Measurements from ENCODE around the gene YIF1B. TPM values are rescaled to one million over a fixed set of nuclear protein-coding genes. Genes with fewer than 3 reads are reported as not detected.

Gene YIF1B
- total RNA-seq, 1 experiment from 2014 or later: 143 TPM

DNA sequence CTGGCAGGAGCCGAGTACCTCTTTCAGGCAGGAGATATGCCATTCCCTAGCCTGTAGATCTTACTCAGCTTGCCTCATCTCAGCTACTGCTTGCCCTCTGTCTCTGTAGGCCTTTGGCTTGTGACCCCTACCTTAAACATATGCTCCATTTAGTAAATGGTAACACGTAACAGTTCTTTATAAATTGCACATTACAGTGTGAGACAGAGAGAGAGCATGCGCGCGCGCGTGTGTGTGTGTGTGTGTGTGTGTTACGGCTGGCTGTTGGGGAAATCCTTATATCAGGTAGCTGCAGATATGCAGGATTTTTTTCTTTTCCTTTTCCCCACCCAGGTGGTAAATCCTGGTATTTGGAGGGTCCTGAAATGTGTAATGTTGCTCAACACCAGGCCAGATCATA lies 47.2 kb downstream of the YIF1B start:
- H3K4me3 ChIP-seq (ENCODE audit: low read depth in 2 of 2, low read length in 2 of 2): peak overlapping the region; percentile 65 to 97
- H3K27ac ChIP-seq (ENCODE audit: low read length): peak overlapping the region; percentile 99
- ChIA-PET CTCF (no interaction called here), POLR2A (interaction anchor here (0.7 kb wide), 1 partner anchor 43 kb away, joined by 6 read pairs; no protein-coding TSS in a partner anchor)
- DNase-seq (ENCODE audit: low read depth, low spot score) (no peak), ATAC-seq (no peak)
- in situ Hi-C loops (cut with HindIII; ENCODE audit: low pct_unique_long_range_greater_than_20kb, low sequenced_read_pairs): no loop called here
- intact Hi-C loops (cut with micrococcal nuclease; ENCODE audit: unreplicated experiment): no loop called here
- TF ChIP-seq, protein P1, sequence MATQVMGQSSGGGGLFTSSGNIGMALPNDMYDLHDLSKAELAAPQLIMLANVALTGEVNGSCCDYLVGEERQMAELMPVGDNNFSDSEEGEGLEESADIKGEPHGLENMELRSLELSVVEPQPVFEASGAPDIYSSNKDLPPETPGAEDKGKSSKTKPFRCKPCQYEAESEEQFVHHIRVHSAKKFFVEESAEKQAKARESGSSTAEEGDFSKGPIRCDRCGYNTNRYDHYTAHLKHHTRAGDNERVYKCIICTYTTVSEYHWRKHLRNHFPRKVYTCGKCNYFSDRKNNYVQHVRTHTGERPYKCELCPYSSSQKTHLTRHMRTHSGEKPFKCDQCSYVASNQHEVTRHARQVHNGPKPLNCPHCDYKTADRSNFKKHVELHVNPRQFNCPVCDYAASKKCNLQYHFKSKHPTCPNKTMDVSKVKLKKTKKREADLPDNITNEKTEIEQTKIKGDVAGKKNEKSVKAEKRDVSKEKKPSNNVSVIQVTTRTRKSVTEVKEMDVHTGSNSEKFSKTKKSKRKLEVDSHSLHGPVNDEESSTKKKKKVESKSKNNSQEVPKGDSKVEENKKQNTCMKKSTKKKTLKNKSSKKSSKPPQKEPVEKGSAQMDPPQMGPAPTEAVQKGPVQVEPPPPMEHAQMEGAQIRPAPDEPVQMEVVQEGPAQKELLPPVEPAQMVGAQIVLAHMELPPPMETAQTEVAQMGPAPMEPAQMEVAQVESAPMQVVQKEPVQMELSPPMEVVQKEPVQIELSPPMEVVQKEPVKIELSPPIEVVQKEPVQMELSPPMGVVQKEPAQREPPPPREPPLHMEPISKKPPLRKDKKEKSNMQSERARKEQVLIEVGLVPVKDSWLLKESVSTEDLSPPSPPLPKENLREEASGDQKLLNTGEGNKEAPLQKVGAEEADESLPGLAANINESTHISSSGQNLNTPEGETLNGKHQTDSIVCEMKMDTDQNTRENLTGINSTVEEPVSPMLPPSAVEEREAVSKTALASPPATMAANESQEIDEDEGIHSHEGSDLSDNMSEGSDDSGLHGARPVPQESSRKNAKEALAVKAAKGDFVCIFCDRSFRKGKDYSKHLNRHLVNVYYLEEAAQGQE (IDR thresholded peaks at IDR 0.05; ENCODE audit: insufficient read depth in 1 of 2, low read depth in 2 of 2, low read length in 1 of 2): no peak
- peak; percentile 37; the same call in 1 of the 2 replicates for TF ChIP-seq POLR2AphosphoS5 (IDR thresholded peaks at IDR 0.05; ENCODE audit: low read depth, low read length)
- TF ChIP-seq, protein P2, sequence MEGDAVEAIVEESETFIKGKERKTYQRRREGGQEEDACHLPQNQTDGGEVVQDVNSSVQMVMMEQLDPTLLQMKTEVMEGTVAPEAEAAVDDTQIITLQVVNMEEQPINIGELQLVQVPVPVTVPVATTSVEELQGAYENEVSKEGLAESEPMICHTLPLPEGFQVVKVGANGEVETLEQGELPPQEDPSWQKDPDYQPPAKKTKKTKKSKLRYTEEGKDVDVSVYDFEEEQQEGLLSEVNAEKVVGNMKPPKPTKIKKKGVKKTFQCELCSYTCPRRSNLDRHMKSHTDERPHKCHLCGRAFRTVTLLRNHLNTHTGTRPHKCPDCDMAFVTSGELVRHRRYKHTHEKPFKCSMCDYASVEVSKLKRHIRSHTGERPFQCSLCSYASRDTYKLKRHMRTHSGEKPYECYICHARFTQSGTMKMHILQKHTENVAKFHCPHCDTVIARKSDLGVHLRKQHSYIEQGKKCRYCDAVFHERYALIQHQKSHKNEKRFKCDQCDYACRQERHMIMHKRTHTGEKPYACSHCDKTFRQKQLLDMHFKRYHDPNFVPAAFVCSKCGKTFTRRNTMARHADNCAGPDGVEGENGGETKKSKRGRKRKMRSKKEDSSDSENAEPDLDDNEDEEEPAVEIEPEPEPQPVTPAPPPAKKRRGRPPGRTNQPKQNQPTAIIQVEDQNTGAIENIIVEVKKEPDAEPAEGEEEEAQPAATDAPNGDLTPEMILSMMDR (IDR thresholded peaks at IDR 0.05): no peak
- no peak for TF ChIP-seq TCF7L2 (IDR thresholded peaks at IDR 0.05; ENCODE audit: low read depth, low read length)
- no peak for TF ChIP-seq SIN3A (IDR thresholded peaks at IDR 0.05; ENCODE audit: borderline replicate concordance, insufficient read depth, low read depth, low read length)
- BruUV-seq (replicated peaks): no TSS peak
- H3K9me3 ChIP-seq (ENCODE audit: control insufficient read depth, insufficient read depth, low read depth, low read length): no peaks in the 10 kb centered on the region
- H3K4me1 ChIP-seq (ENCODE audit: control insufficient read depth, insufficient read depth, low read length): peaks cover 69% of the 10 kb centered on the region
- H3K36me3 ChIP-seq (ENCODE audit: control insufficient read depth, insufficient read depth, low read length): no peaks in the 10 kb centered on the region
- H3K27me3 ChIP-seq (ENCODE audit: control insufficient read depth, insufficient read depth, low read length): no peaks in the 10 kb centered on the region

DNA sequence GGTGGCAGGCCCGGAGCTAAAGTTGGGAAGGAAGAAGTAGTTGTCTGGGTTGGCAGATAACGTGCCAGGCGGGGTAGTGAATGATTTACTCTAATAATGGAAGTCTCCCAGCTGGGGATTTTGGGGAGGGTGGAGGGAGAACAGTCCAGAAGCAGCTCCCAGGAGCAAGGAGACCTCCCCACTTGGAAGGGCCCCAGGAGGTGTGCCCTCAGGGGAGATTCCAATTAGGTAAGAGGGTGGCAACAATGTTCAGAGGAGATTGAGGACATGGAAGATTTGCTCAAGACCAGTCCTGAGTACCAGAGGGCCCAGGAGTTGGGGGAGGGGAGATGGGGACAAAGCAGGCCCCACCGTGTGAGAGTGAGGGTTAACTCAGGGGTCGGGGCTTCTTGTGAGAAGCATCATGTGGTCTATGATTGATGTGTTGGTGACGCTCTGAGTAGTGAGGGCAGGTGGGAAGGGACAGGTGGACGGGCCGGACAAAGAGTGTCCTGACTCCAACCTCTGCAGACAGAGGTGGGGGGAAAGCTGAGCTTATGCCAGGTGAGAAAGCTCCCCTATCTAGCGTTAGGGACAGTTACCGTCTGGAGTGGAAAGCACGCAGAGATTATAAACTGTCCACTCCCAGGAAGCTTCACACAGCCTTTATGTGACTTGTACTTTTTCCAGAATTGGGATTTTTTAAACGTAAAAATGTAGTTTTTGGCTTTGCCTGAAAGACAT lies 47.8 kb downstream of the YIF1B start:
- intact Hi-C loops (cut with micrococcal nuclease; ENCODE audit: unreplicated experiment): no loop called here
- CTCF ChIA-PET: no interaction called here
- BruUV-seq (replicated peaks): no TSS peak
- TF ChIP-seq TCF7L2 (IDR thresholded peaks at IDR 0.05; ENCODE audit: low read depth, low read length) (no peak), POLR2AphosphoS5 (IDR thresholded peaks at IDR 0.05; ENCODE audit: low read depth, low read length) (peak; percentile 50; the same call in 1 of the 2 replicates)
- TF ChIP-seq, protein P2 (IDR thresholded peaks at IDR 0.05): no peak
- DNase-seq (ENCODE audit: low read depth, low spot score) (no peak), ATAC-seq (0 out of 2 replicates have a peak, but pooled peaks have one; percentile 1)
- H3K36me3 ChIP-seq (ENCODE audit: control insufficient read depth, insufficient read depth, low read length): no peaks in the 10 kb centered on the region
- POLR2A ChIA-PET: interaction anchor here (0.6 kb wide), 2 partner anchors 31 to 386 kb away, joined by 9 to 12 read pairs; no protein-coding TSS in a partner anchor
- H3K27ac ChIP-seq (ENCODE audit: low read length): peak overlapping the region; percentile 99
- no peaks in the 10 kb centered on the region for H3K27me3 ChIP-seq (ENCODE audit: control insufficient read depth, insufficient read depth, low read length)
- no peaks in the 10 kb centered on the region for H3K9me3 ChIP-seq (ENCODE audit: control insufficient read depth, insufficient read depth, low read depth, low read length)
- peak overlapping the region; percentile 65 to 97 for H3K4me3 ChIP-seq (ENCODE audit: low read depth in 2 of 2, low read length in 2 of 2)
- H3K4me1 ChIP-seq (ENCODE audit: control insufficient read depth, insufficient read depth, low read length): peaks cover 69% of the 10 kb centered on the region
- in situ Hi-C loops (cut with HindIII; ENCODE audit: low pct_unique_long_range_greater_than_20kb, low sequenced_read_pairs): no loop called here

All from Panc1 (cell line).